H9 (cell line): Measurements from ENCODE around the gene NLRP4. TPM values are rescaled to one million over a fixed set of nuclear protein-coding genes. Genes with fewer than 3 reads are reported as not detected.

Experiments
- DNase-seq: peaks from one replicate; pipeline ENCODE4 v3.0.0-alpha.2; 2017
- H2AFZ ChIP-seq: one replicate; pipeline ENCODE4 v1.6.1; 2013; ENCODE audit warnings: mild to moderate bottlenecking, low read length, control low read depth, moderate library complexity
- H2AK5ac ChIP-seq: 2 replicates; pipeline ENCODE4 v1.6.1; 2013; ENCODE audit warnings: low read length, control low read depth, mixed read lengths; ENCODE audit not compliant: insufficient read length
- H2BK120ac ChIP-seq: one replicate; pipeline ENCODE4 v1.6.1; 2013; ENCODE audit warnings: low read depth, mild to moderate bottlenecking, low read length, control low read depth, inconsistent platforms; ENCODE audit not compliant: poor library complexity, severe bottlenecking
- H2BK12ac ChIP-seq: 2 replicates; pipeline ENCODE4 v1.6.1; 2013; ENCODE audit warnings: low read length, control low read depth, mixed read lengths, low read depth; ENCODE audit not compliant: insufficient read length
- H2BK15ac ChIP-seq: 2 replicates; pipeline ENCODE4 v1.6.1; 2013; ENCODE audit warnings: low read depth, low read length, control low read depth
- H2BK20ac ChIP-seq: one replicate; pipeline ENCODE4 v1.6.1; 2013; ENCODE audit warnings: low read depth, mild to moderate bottlenecking, low read length, control low read depth, inconsistent platforms; ENCODE audit not compliant: poor library complexity, severe bottlenecking
- H2BK5ac ChIP-seq: 2 replicates; pipeline ENCODE4 v1.6.1; 2013; ENCODE audit warnings: low read length, control low read depth, mixed read lengths; ENCODE audit not compliant: insufficient read length
- H3K14ac ChIP-seq: 2 replicates; pipeline ENCODE4 v1.6.1; 2013; ENCODE audit warnings: low read length, control low read depth; ENCODE audit not compliant: insufficient read depth
- H3K18ac ChIP-seq: 2 replicates; pipeline ENCODE4 v1.6.1; 2013; ENCODE audit warnings: low read depth, mild to moderate bottlenecking, mixed read lengths, low read length, control low read depth; ENCODE audit not compliant: insufficient read length
- H3K23ac ChIP-seq: 2 replicates; pipeline ENCODE4 v1.6.1; 2013; ENCODE audit warnings: low read length, control low read depth, mixed read lengths, low read depth; ENCODE audit not compliant: insufficient read length
- H3K23me2 ChIP-seq: 2 replicates; pipeline ENCODE4 v1.6.1; 2013; ENCODE audit warnings: low read depth, mild to moderate bottlenecking, mixed read lengths, low read length, control low read depth; ENCODE audit not compliant: insufficient read length, poor library complexity, severe bottlenecking
- H3K27ac ChIP-seq: 2 replicates; pipeline ENCODE4 v1.5.1; 2013; ENCODE audit warnings: low read length, control low read depth, mixed read lengths, low read depth; ENCODE audit not compliant: insufficient read length
- H3K27me3 ChIP-seq: 2 replicates; pipeline ENCODE4 v1.6.1; 2013; ENCODE audit warnings: low read length, control low read depth, inconsistent platforms; ENCODE audit not compliant: insufficient read depth
- H3K4ac ChIP-seq: 2 replicates; pipeline ENCODE4 v1.6.1; 2013; ENCODE audit warnings: low read depth, mild to moderate bottlenecking, control low read depth, inconsistent platforms, low read length, moderate library complexity
- H3K4me1 ChIP-seq: 2 replicates; pipeline ENCODE4 v1.6.1; 2013; ENCODE audit warnings: low read length, control low read depth, inconsistent platforms; ENCODE audit not compliant: insufficient read depth
- H3K4me2 ChIP-seq: 2 replicates; pipeline ENCODE4 v1.6.1; 2013; ENCODE audit warnings: low read length, control low read depth, mixed read lengths; ENCODE audit not compliant: insufficient read length, insufficient read depth
- H3K56ac ChIP-seq: 2 replicates; pipeline ENCODE4 v1.6.1; 2013; ENCODE audit warnings: low read depth, mild to moderate bottlenecking, mixed read lengths, low read length, control low read depth; ENCODE audit not compliant: insufficient read length
- H3K79me1 ChIP-seq: 2 replicates; pipeline ENCODE4 v1.6.1; 2013; ENCODE audit warnings: low read depth, mild to moderate bottlenecking, moderate library complexity, low read length, control low read depth, inconsistent platforms; ENCODE audit not compliant: insufficient read depth, poor library complexity, severe bottlenecking
- H3K79me2 ChIP-seq: 2 replicates; pipeline ENCODE4 v1.6.1; 2013; ENCODE audit warnings: low read length, control low read depth, inconsistent platforms; ENCODE audit not compliant: insufficient read depth
- H3K9ac ChIP-seq: 2 replicates; pipeline ENCODE4 v1.6.1; 2013; ENCODE audit warnings: low read length, control low read depth, mixed read lengths; ENCODE audit not compliant: insufficient read length; ENCODE audit errors: extremely low read depth
- H3K9me3 ChIP-seq: one replicate; pipeline ENCODE4 v1.6.1; 2013; ENCODE audit warnings: low read depth, low read length, inconsistent platforms; ENCODE audit not compliant: control insufficient read depth
- H3T11ph ChIP-seq: one replicate; pipeline ENCODE4 v1.6.1; 2013; ENCODE audit warnings: mild to moderate bottlenecking, low read length, control low read depth, inconsistent platforms
- H4K20me1 ChIP-seq: one replicate; pipeline ENCODE4 v1.6.1; 2013; ENCODE audit not compliant: control insufficient read depth, insufficient read length, insufficient read depth
- H4K5ac ChIP-seq: 2 replicates; pipeline ENCODE4 v1.6.1; 2013; ENCODE audit warnings: low read depth, mild to moderate bottlenecking, mixed read lengths, low read length, control low read depth; ENCODE audit not compliant: insufficient read length
- H4K8ac ChIP-seq: replicated peaks from 2 replicates; pipeline ENCODE4 v1.6.1; 2013; ENCODE audit warnings: low read length, control low read depth, mixed read lengths, low read depth; ENCODE audit not compliant: insufficient read length
- H4K91ac ChIP-seq: 2 replicates; pipeline ENCODE4 v1.6.1; 2013; ENCODE audit warnings: low read depth, mild to moderate bottlenecking, moderate library complexity, mixed read lengths, low read length, control low read depth; ENCODE audit not compliant: insufficient read length
- H3K27ac Mint-ChIP-seq, 3 experiments: 2 replicates in 2 of 3; 3 replicates in 1 of 3; pipeline ENCODE4 v1.8.0; 2020 to 2021; ENCODE audit warnings: mixed read lengths in 3 of 3, mild to moderate bottlenecking in 1 of 3, moderate library complexity in 1 of 3
- H3K27me3 Mint-ChIP-seq: 2 replicates; pipeline ENCODE4 v1.8.0; 2021; ENCODE audit warnings: low read depth, mild to moderate bottlenecking, moderate library complexity, mixed read lengths
- H3K36me3 Mint-ChIP-seq, 3 experiments: 2 replicates in 2 of 3; 3 replicates in 1 of 3; pipeline ENCODE4 v1.8.0; 2020 to 2021; ENCODE audit warnings: low read depth in 3 of 3, mixed read lengths in 3 of 3; ENCODE audit not compliant: insufficient read depth in 1 of 3
- H3K4me1 Mint-ChIP-seq, 2 experiments: 2 replicates each; pipeline ENCODE4 v1.8.0; 2020; ENCODE audit warnings: mixed read lengths in 2 of 2
- H3K4me3 Mint-ChIP-seq, 2 experiments: 2 replicates in 1 of 2; 3 replicates in 1 of 2; pipeline ENCODE4 v1.8.0; 2020 to 2021; ENCODE audit warnings: mild to moderate bottlenecking in 2 of 2, mixed read lengths in 2 of 2, moderate library complexity in 1 of 2
- H3K9me3 Mint-ChIP-seq, 2 experiments: 2 replicates in 1 of 2; 3 replicates in 1 of 2; pipeline ENCODE4 v1.8.0; 2020; ENCODE audit warnings: mild to moderate bottlenecking in 2 of 2, mixed read lengths in 2 of 2, moderate library complexity in 1 of 2
- CTCF ChIP-seq: fragments of 200-600 bp; sonication (generic); conservative IDR thresholded peaks from 3 replicates; pipeline ENCODE4 v1.8.0; 2021; ENCODE audit warnings: antibody characterized with exemption, mild to moderate bottlenecking
- WGBS: extraction: QIAGEN DNeasy Blood & Tissue Kit; methylation state at CpG from one replicate; pipeline ENCODE4 v1.1.7; 2013; ENCODE audit warnings: missing lambda C conversion rate, low lambda C conversion rate, mixed read lengths; ENCODE audit not compliant: insufficient read length; ENCODE audit errors: extremely low coverage; 5-methylcytosine and 5-hydroxymethylcytosine counted together
- total RNA-seq: library from RNA; stranded (reverse); gene quantifications from 2 replicates; pipeline ENCODE4 v1.2.1, GENCODE V29; 2021

The NLRP4 gene
- total RNA-seq, 1 experiment from 2014 or later = not detected

GRCh38 chr19:55801416-55801815 lies 34.9 kb upstream of the NLRP4 start:
- H3K4me3 Mint-ChIP-seq = no peak overlapping the region
- no peaks in the 10 kb centered on the region for H4K20me1 ChIP-seq
- no peak for DNase-seq
- peaks cover 6 to 43% (median 11%) of the 10 kb centered on the region in 3 experiments; a peak in 6 of 7 replicates for H3K36me3 Mint-ChIP-seq
- no peak overlapping the region for H2BK15ac ChIP-seq
- H3K9ac ChIP-seq = no peak overlapping the region
- no peaks in the 10 kb centered on the region for H3K79me1 ChIP-seq
- WGBS = no CpG with 5 or more reads among the region's 7 CpGs
- H3K9me3 Mint-ChIP-seq = peaks cover 90 to 97% of the 10 kb centered on the region in 2 experiments
- no peak overlapping the region for H2BK12ac ChIP-seq
- peaks cover 4% of the 10 kb centered on the region for H3K27me3 Mint-ChIP-seq
- H4K5ac ChIP-seq = no peak overlapping the region
- no peak overlapping the region for H3K4me2 ChIP-seq
- no peak overlapping the region for H4K8ac ChIP-seq
- H2BK20ac ChIP-seq = no peak overlapping the region
- H3K14ac ChIP-seq = no peak overlapping the region
- no peak overlapping the region for H3K27ac Mint-ChIP-seq
- no peak overlapping the region for H3T11ph ChIP-seq
- H3K9me3 ChIP-seq = peaks cover 96% of the 10 kb centered on the region
- H3K4me1 Mint-ChIP-seq = no peaks in the 10 kb centered on the region
- no peak overlapping the region for H3K4ac ChIP-seq
- no peak overlapping the region for H4K91ac ChIP-seq
- H3K4me1 ChIP-seq = no peaks in the 10 kb centered on the region
- no peak for TF ChIP-seq CTCF
- H2BK120ac ChIP-seq = no peak overlapping the region
- no peak overlapping the region for H3K23ac ChIP-seq
- H2AFZ ChIP-seq = no peak overlapping the region
- no peak overlapping the region for H3K18ac ChIP-seq
- H2AK5ac ChIP-seq = no peak overlapping the region
- no peaks in the 10 kb centered on the region for H3K79me2 ChIP-seq
- no peak overlapping the region for H2BK5ac ChIP-seq
- no peak overlapping the region for H3K56ac ChIP-seq
- no peaks in the 10 kb centered on the region for H3K23me2 ChIP-seq
- H3K27me3 ChIP-seq = no peaks in the 10 kb centered on the region
- no peak overlapping the region for H3K27ac ChIP-seq
